Measurements from ENCODE around the gene SF3B4. TPM values are rescaled to one million over a fixed set of nuclear protein-coding genes. Genes with fewer than 3 reads are reported as not detected.
"Not testable (repeated sequence)": the region's sequence is repeated elsewhere in the genome, so short reads cannot be mapped to it uniquely, and the experiment has no call there.

Gene SF3B4
- 104 and 112 TPM in 2 replicates for total RNA-seq

GRCh38 chr1:149927563-149928400 lies at the start of gene SF3B4:
SF3B4 (minus strand) TSS chr1:149927803; CDS start chr1:149927759, 44 bp downstream.
- intact Hi-C loops (cut with micrococcal nuclease) = loop anchor here (1.0 to 5.0 kb wide), 9 partner anchors 10 to 1081 kb away; partner anchors contain the start of genes BOLA1, OTUD7B, PRUNE1 and SV2A

- intact Hi-C loops (cut with micrococcal nuclease) = no loop called here
Measured at GRCh38 chr1:149977345-149977744, 49.7 kb upstream of the SF3B4 start.

GRCh38 chr1:149972547-149972946 lies 44.9 kb upstream of the SF3B4 start:
- intact Hi-C loops (cut with micrococcal nuclease) = no loop called here

GRCh38 chr1:149967646-149968045 lies 40.0 kb upstream of the SF3B4 start:
- intact Hi-C loops (cut with micrococcal nuclease) = no loop called here

- intact Hi-C loops (cut with micrococcal nuclease) = no loop called here
Measured at GRCh38 chr1:149967041-149967440, 39.4 kb upstream of the SF3B4 start.

GRCh38 chr1:149966405-149966804 lies 38.8 kb upstream of the SF3B4 start:
- intact Hi-C loops (cut with micrococcal nuclease) = no loop called here

GRCh38 chr1:149965440-149965839 lies 37.8 kb upstream of the SF3B4 start:
- intact Hi-C loops (cut with micrococcal nuclease) = no loop called here

GRCh38 chr1:149963358-149963757 lies 35.8 kb upstream of the SF3B4 start:
- intact Hi-C loops (cut with micrococcal nuclease) = loop anchor here (2.0 kb wide), 1 partner anchor 75 kb away; no protein-coding TSS in a partner anchor

GRCh38 chr1:149962736-149963135 lies 35.1 kb upstream of the SF3B4 start:
- intact Hi-C loops (cut with micrococcal nuclease) = loop anchor here (1.0 to 2.0 kb wide), 6 partner anchors 35 to 225 kb away; partner anchors contain the start of genes SF3B4 and VPS45

GRCh38 chr1:149962039-149962647 lies 34.5 kb upstream of the SF3B4 start:
- intact Hi-C loops (cut with micrococcal nuclease) = loop anchor here (1.0 to 2.0 kb wide), 6 partner anchors 35 to 225 kb away; partner anchors contain the start of genes SF3B4 and VPS45

GRCh38 chr1:149957548-149957947 lies 29.9 kb upstream of the SF3B4 start:
- intact Hi-C loops (cut with micrococcal nuclease) = not testable (repeated sequence)

- intact Hi-C loops (cut with micrococcal nuclease) = no loop called here
Measured at GRCh38 chr1:149949911-149950310, 22.3 kb upstream of the SF3B4 start.

- intact Hi-C loops (cut with micrococcal nuclease) = no loop called here
Measured at GRCh38 chr1:149945206-149945605, 17.6 kb upstream of the SF3B4 start.

GRCh38 chr1:149942885-149943284 lies 15.3 kb upstream of the SF3B4 start:
- intact Hi-C loops (cut with micrococcal nuclease) = no loop called here

- intact Hi-C loops (cut with micrococcal nuclease) = no loop called here
Measured at GRCh38 chr1:149942207-149942606, 14.6 kb upstream of the SF3B4 start.

GRCh38 chr1:149940427-149940826 lies 12.8 kb upstream of the SF3B4 start:
- intact Hi-C loops (cut with micrococcal nuclease) = no loop called here

- intact Hi-C loops (cut with micrococcal nuclease) = loop anchor here (1.0 to 10.0 kb wide), 3 partner anchors 11 to 546 kb away; partner anchors contain the start of genes SF3B4 and TARS2
Measured at GRCh38 chr1:149938668-149939003, 11.0 kb upstream of the SF3B4 start.

GRCh38 chr1:149937759-149938158 lies 10.2 kb upstream of the SF3B4 start:
- intact Hi-C loops (cut with micrococcal nuclease) = loop anchor here (10.0 kb wide), 1 partner anchor 547 kb away; the partner anchor contains the start of gene TARS2

GRCh38 chr1:149936992-149937705 lies 9.5 kb upstream of the SF3B4 start:
- intact Hi-C loops (cut with micrococcal nuclease) = loop anchor here (10.0 kb wide), 1 partner anchor 548 kb away; the partner anchor contains the start of gene TARS2

- intact Hi-C loops (cut with micrococcal nuclease) = loop anchor here (10.0 kb wide), 1 partner anchor 548 kb away; the partner anchor contains the start of gene TARS2
Measured at GRCh38 chr1:149936170-149936991, 8.8 kb upstream of the SF3B4 start, which contains the start of gene MTMR11. MTMR11 (minus strand) TSS chr1:149936879; CDS start chr1:149936647, 232 bp downstream.
